Stimulated activated naive CD8-positive, alpha-beta T cell treated with anti-CD3 and anti-CD28 coated beads, Interleukin-15, Interleukin-2, amounts not matched to agents 100 ng/mL and 50 ng/mL, for 24 hours (primary cell): ENCODE results near the gene APBA2.

Experiments used
- H3K27ac Mint-ChIP-seq: one replicate; pipeline ENCODE4 v1.8.0; 2021; ENCODE audit warnings: mild to moderate bottlenecking, mixed read lengths
- H3K27me3 Mint-ChIP-seq: one replicate; pipeline ENCODE4 v1.8.0; 2021; ENCODE audit warnings: mixed read lengths
- H3K36me3 Mint-ChIP-seq: one replicate; pipeline ENCODE4 v1.8.0; 2021; ENCODE audit warnings: low read depth, mixed read lengths
- H3K4me1 Mint-ChIP-seq: one replicate; pipeline ENCODE4 v1.8.0; 2021; ENCODE audit warnings: low read depth, mixed read lengths
- H3K4me3 Mint-ChIP-seq: one replicate; pipeline ENCODE4 v1.8.0; 2021; ENCODE audit warnings: mild to moderate bottlenecking, mixed read lengths
- H3K9me3 Mint-ChIP-seq: one replicate; pipeline ENCODE4 v1.8.0; 2021; ENCODE audit warnings: mixed read lengths

APBA2 gene

GRCh38 chr15:28913171-28913765 lies 27.5 kb downstream of the APBA2 start:
- Mint-ChIP-seq H3K4me1 (peaks cover 47% of the 10 kb centered on the region), H3K9me3 (no peaks in the 10 kb centered on the region), H3K4me3 (no peak overlapping the region), H3K27ac (no peak overlapping the region), H3K27me3 (no peaks in the 10 kb centered on the region), H3K36me3 (no peaks in the 10 kb centered on the region)

GRCh38 chr15:28914046-28914445 lies 28.3 kb downstream of the APBA2 start:
- Mint-ChIP-seq H3K4me1 (peaks cover 42% of the 10 kb centered on the region), H3K27ac (peak overlapping the region; percentile 70)

GRCh38 chr15:28914483-28915023 lies 28.8 kb downstream of the APBA2 start:
- H3K4me3 Mint-ChIP-seq = no peak overlapping the region
- no peak overlapping the region for H3K27ac Mint-ChIP-seq
- H3K27me3 Mint-ChIP-seq = no peaks in the 10 kb centered on the region
- no peaks in the 10 kb centered on the region for H3K36me3 Mint-ChIP-seq
- H3K9me3 Mint-ChIP-seq = no peaks in the 10 kb centered on the region
- peaks cover 42% of the 10 kb centered on the region for H3K4me1 Mint-ChIP-seq

More at GRCh38 chr15:28914046-28914445, 28.3 kb downstream of the APBA2 start:
- no peaks in the 10 kb centered on the region for H3K36me3 Mint-ChIP-seq
- no peaks in the 10 kb centered on the region for H3K27me3 Mint-ChIP-seq
- H3K4me3 Mint-ChIP-seq = no peak overlapping the region
- no peaks in the 10 kb centered on the region for H3K9me3 Mint-ChIP-seq

- Mint-ChIP-seq H3K4me1 (peaks cover 48% of the 10 kb centered on the region), H3K36me3 (no peaks in the 10 kb centered on the region), H3K27me3 (no peaks in the 10 kb centered on the region), H3K27ac (no peak overlapping the region), H3K4me3 (no peak overlapping the region), H3K9me3 (no peaks in the 10 kb centered on the region)
Observed at GRCh38 chr15:28915041-28915810, 29.5 kb downstream of the APBA2 start.

GRCh38 chr15:28915935-28916334 lies 30.2 kb downstream of the APBA2 start:
- H3K27ac Mint-ChIP-seq = no peak overlapping the region
- H3K4me3 Mint-ChIP-seq = no peak overlapping the region
- H3K27me3 Mint-ChIP-seq = no peaks in the 10 kb centered on the region
- H3K36me3 Mint-ChIP-seq = no peaks in the 10 kb centered on the region
- no peaks in the 10 kb centered on the region for H3K9me3 Mint-ChIP-seq
- H3K4me1 Mint-ChIP-seq = peaks cover 49% of the 10 kb centered on the region

GRCh38 chr15:28917791-28918140 lies 32.0 kb downstream of the APBA2 start:
- H3K4me3 Mint-ChIP-seq = no peak overlapping the region
- no peaks in the 10 kb centered on the region for H3K27me3 Mint-ChIP-seq
- no peaks in the 10 kb centered on the region for H3K36me3 Mint-ChIP-seq
- no peak overlapping the region for H3K27ac Mint-ChIP-seq
- peaks cover 50% of the 10 kb centered on the region for H3K4me1 Mint-ChIP-seq
- H3K9me3 Mint-ChIP-seq = no peaks in the 10 kb centered on the region

- H3K4me3 Mint-ChIP-seq = no peak overlapping the region
- no peaks in the 10 kb centered on the region for H3K9me3 Mint-ChIP-seq
- peaks cover 4% of the 10 kb centered on the region for H3K36me3 Mint-ChIP-seq
- H3K27me3 Mint-ChIP-seq = no peaks in the 10 kb centered on the region
- no peak overlapping the region for H3K27ac Mint-ChIP-seq
- H3K4me1 Mint-ChIP-seq = peaks cover 55% of the 10 kb centered on the region
Observed at GRCh38 chr15:28918141-28918983, 32.6 kb downstream of the APBA2 start.

GRCh38 chr15:28919201-28919635 lies 33.4 kb downstream of the APBA2 start:
- H3K27ac Mint-ChIP-seq = peak overlapping the region; percentile 61
- H3K9me3 Mint-ChIP-seq = no peaks in the 10 kb centered on the region
- peaks cover 11% of the 10 kb centered on the region for H3K36me3 Mint-ChIP-seq
- H3K4me1 Mint-ChIP-seq = peaks cover 58% of the 10 kb centered on the region
- H3K4me3 Mint-ChIP-seq = peak overlapping the region; percentile 71
- H3K27me3 Mint-ChIP-seq = no peaks in the 10 kb centered on the region

- H3K4me1 Mint-ChIP-seq = peaks cover 65% of the 10 kb centered on the region
- H3K4me3 Mint-ChIP-seq = peak overlapping the region; percentile 71
- no peaks in the 10 kb centered on the region for H3K27me3 Mint-ChIP-seq
- no peaks in the 10 kb centered on the region for H3K9me3 Mint-ChIP-seq
- peaks cover 14% of the 10 kb centered on the region for H3K36me3 Mint-ChIP-seq
- H3K27ac Mint-ChIP-seq = peak overlapping the region; percentile 10
Observed at GRCh38 chr15:28919679-28920655, 34.2 kb downstream of the APBA2 start.

GRCh38 chr15:28920781-28921331 lies 35.1 kb downstream of the APBA2 start:
- Mint-ChIP-seq H3K27me3 (no peaks in the 10 kb centered on the region), H3K27ac (peak overlapping the region; percentile 59), H3K4me1 (peaks cover 68% of the 10 kb centered on the region), H3K4me3 (peak overlapping the region; percentile 15), H3K36me3 (peaks cover 14% of the 10 kb centered on the region), H3K9me3 (no peaks in the 10 kb centered on the region)

GRCh38 chr15:28921336-28921735 lies 35.6 kb downstream of the APBA2 start:
- peak overlapping the region; percentile 15 for H3K4me3 Mint-ChIP-seq
- H3K27ac Mint-ChIP-seq = peak overlapping the region; percentile 59
- H3K9me3 Mint-ChIP-seq = no peaks in the 10 kb centered on the region
- peaks cover 14% of the 10 kb centered on the region for H3K36me3 Mint-ChIP-seq
- H3K4me1 Mint-ChIP-seq = peaks cover 68% of the 10 kb centered on the region
- no peaks in the 10 kb centered on the region for H3K27me3 Mint-ChIP-seq

- H3K36me3 Mint-ChIP-seq = peaks cover 15% of the 10 kb centered on the region
- H3K27ac Mint-ChIP-seq = no peak overlapping the region
- no peaks in the 10 kb centered on the region for H3K9me3 Mint-ChIP-seq
- H3K4me3 Mint-ChIP-seq = no peak overlapping the region
- H3K27me3 Mint-ChIP-seq = no peaks in the 10 kb centered on the region
- peaks cover 67% of the 10 kb centered on the region for H3K4me1 Mint-ChIP-seq
Observed at GRCh38 chr15:28921919-28922706, 36.3 kb downstream of the APBA2 start.

GRCh38 chr15:28922707-28923012 lies 36.9 kb downstream of the APBA2 start:
- Mint-ChIP-seq H3K36me3 (peaks cover 20% of the 10 kb centered on the region), H3K9me3 (no peaks in the 10 kb centered on the region), H3K4me3 (no peak overlapping the region), H3K27ac (no peak overlapping the region), H3K4me1 (peaks cover 65% of the 10 kb centered on the region), H3K27me3 (no peaks in the 10 kb centered on the region)
